ENCODE data around the gene VWF.
"Not testable (repeated sequence)": the region's sequence is repeated elsewhere in the genome, so short reads cannot be mapped to it uniquely, and the experiment has no call there.

VWF gene

GRCh38 chr12:6038160-6038559 is 86.3 kb downstream of the VWF start:
- no peak overlapping the region for H3K9ac ChIP-seq (ENCODE audit: low read length)
- peaks cover 6% of the 10 kb centered on the region for H3K4me1 ChIP-seq (ENCODE audit: control insufficient read depth, low read depth, low read length)
- H3K27ac ChIP-seq (ENCODE audit: low read length), result no peak overlapping the region
- peaks cover 8% of the 10 kb centered on the region for H3K27me3 ChIP-seq (ENCODE audit: control insufficient read depth, insufficient read depth, low read length)
- H3K36me3 ChIP-seq (ENCODE audit: control insufficient read depth, low read depth, low read length), result no peaks in the 10 kb centered on the region
- H3K4me3 ChIP-seq (ENCODE audit: low read length), result no peak overlapping the region
- H3K9me3 ChIP-seq (ENCODE audit: control insufficient read depth, low read depth, low read length), result no peaks in the 10 kb centered on the region

- H3K9me3 ChIP-seq (ENCODE audit: control insufficient read depth, low read depth, low read length), result no peaks in the 10 kb centered on the region
- H3K27me3 ChIP-seq (ENCODE audit: control insufficient read depth, insufficient read depth, low read length), result peaks cover 8% of the 10 kb centered on the region
- H3K9ac ChIP-seq (ENCODE audit: low read length), result no peak overlapping the region
- peaks cover 6% of the 10 kb centered on the region for H3K4me1 ChIP-seq (ENCODE audit: control insufficient read depth, low read depth, low read length)
- H3K27ac ChIP-seq (ENCODE audit: low read length), result no peak overlapping the region
- H3K36me3 ChIP-seq (ENCODE audit: control insufficient read depth, low read depth, low read length), result no peaks in the 10 kb centered on the region
- no peak overlapping the region for H3K4me3 ChIP-seq (ENCODE audit: low read length)
These were observed 87.0 kb downstream of the VWF start for GRCh38 chr12:6037459-6037858.

GRCh38 chr12:6036509-6036908 is 88.0 kb downstream of the VWF start:
- Histone ChIP-seq H3K4me1 (ENCODE audit: control insufficient read depth, low read depth, low read length) (peaks cover 6% of the 10 kb centered on the region), H3K9me3 (ENCODE audit: control insufficient read depth, low read depth, low read length) (no peaks in the 10 kb centered on the region), H3K36me3 (ENCODE audit: control insufficient read depth, low read depth, low read length) (no peaks in the 10 kb centered on the region), H3K27me3 (ENCODE audit: control insufficient read depth, insufficient read depth, low read length) (peaks cover 8% of the 10 kb centered on the region), H3K4me3 (ENCODE audit: low read length) (no peak overlapping the region), H3K27ac (ENCODE audit: low read length) (no peak overlapping the region), H3K9ac (ENCODE audit: low read length) (no peak overlapping the region)

- Histone ChIP-seq H3K4me1 (ENCODE audit: control insufficient read depth, low read depth, low read length) (peaks cover 6% of the 10 kb centered on the region), H3K36me3 (ENCODE audit: control insufficient read depth, low read depth, low read length) (no peaks in the 10 kb centered on the region), H3K9me3 (ENCODE audit: control insufficient read depth, low read depth, low read length) (no peaks in the 10 kb centered on the region), H3K27me3 (ENCODE audit: control insufficient read depth, insufficient read depth, low read length) (peaks cover 8% of the 10 kb centered on the region), H3K9ac (ENCODE audit: low read length) (no peak overlapping the region), H3K4me3 (ENCODE audit: low read length) (no peak overlapping the region), H3K27ac (ENCODE audit: low read length) (no peak overlapping the region)
These were observed 89.9 kb downstream of the VWF start for GRCh38 chr12:6034596-6034995.

GRCh38 chr12:6033546-6033945 is 90.9 kb downstream of the VWF start:
- no peak overlapping the region for H3K9ac ChIP-seq (ENCODE audit: low read length)
- H3K9me3 ChIP-seq (ENCODE audit: control insufficient read depth, low read depth, low read length), result no peaks in the 10 kb centered on the region
- no peaks in the 10 kb centered on the region for H3K36me3 ChIP-seq (ENCODE audit: control insufficient read depth, low read depth, low read length)
- no peaks in the 10 kb centered on the region for H3K27me3 ChIP-seq (ENCODE audit: control insufficient read depth, insufficient read depth, low read length)
- H3K4me1 ChIP-seq (ENCODE audit: control insufficient read depth, low read depth, low read length), result peaks cover 3% of the 10 kb centered on the region
- H3K27ac ChIP-seq (ENCODE audit: low read length), result no peak overlapping the region
- no peak overlapping the region for H3K4me3 ChIP-seq (ENCODE audit: low read length)

GRCh38 chr12:6032726-6033125 is 91.7 kb downstream of the VWF start:
- H3K9ac ChIP-seq (ENCODE audit: low read length), result no peak overlapping the region
- H3K4me3 ChIP-seq (ENCODE audit: low read length), result no peak overlapping the region
- no peaks in the 10 kb centered on the region for H3K36me3 ChIP-seq (ENCODE audit: control insufficient read depth, low read depth, low read length)
- no peaks in the 10 kb centered on the region for H3K27me3 ChIP-seq (ENCODE audit: control insufficient read depth, insufficient read depth, low read length)
- H3K4me1 ChIP-seq (ENCODE audit: control insufficient read depth, low read depth, low read length), result no peaks in the 10 kb centered on the region
- H3K9me3 ChIP-seq (ENCODE audit: control insufficient read depth, low read depth, low read length), result no peaks in the 10 kb centered on the region
- no peak overlapping the region for H3K27ac ChIP-seq (ENCODE audit: low read length)

GRCh38 chr12:6031001-6031400 is 93.5 kb downstream of the VWF start:
- no peaks in the 10 kb centered on the region for H3K9me3 ChIP-seq (ENCODE audit: control insufficient read depth, low read depth, low read length)
- no peak overlapping the region for H3K9ac ChIP-seq (ENCODE audit: low read length)
- H3K4me1 ChIP-seq (ENCODE audit: control insufficient read depth, low read depth, low read length), result no peaks in the 10 kb centered on the region
- H3K27me3 ChIP-seq (ENCODE audit: control insufficient read depth, insufficient read depth, low read length), result no peaks in the 10 kb centered on the region
- H3K36me3 ChIP-seq (ENCODE audit: control insufficient read depth, low read depth, low read length), result no peaks in the 10 kb centered on the region
- H3K27ac ChIP-seq (ENCODE audit: low read length), result no peak overlapping the region
- no peak overlapping the region for H3K4me3 ChIP-seq (ENCODE audit: low read length)

GRCh38 chr12:6030081-6030480 is 94.4 kb downstream of the VWF start:
- no peak overlapping the region for H3K9ac ChIP-seq (ENCODE audit: low read length)
- H3K27me3 ChIP-seq (ENCODE audit: control insufficient read depth, insufficient read depth, low read length), result no peaks in the 10 kb centered on the region
- H3K36me3 ChIP-seq (ENCODE audit: control insufficient read depth, low read depth, low read length), result no peaks in the 10 kb centered on the region
- H3K4me3 ChIP-seq (ENCODE audit: low read length), result no peak overlapping the region
- H3K4me1 ChIP-seq (ENCODE audit: control insufficient read depth, low read depth, low read length), result no peaks in the 10 kb centered on the region
- no peaks in the 10 kb centered on the region for H3K9me3 ChIP-seq (ENCODE audit: control insufficient read depth, low read depth, low read length)
- no peak overlapping the region for H3K27ac ChIP-seq (ENCODE audit: low read length)

- no peaks in the 10 kb centered on the region for H3K4me1 ChIP-seq (ENCODE audit: control insufficient read depth, low read depth, low read length)
- H3K36me3 ChIP-seq (ENCODE audit: control insufficient read depth, low read depth, low read length), result no peaks in the 10 kb centered on the region
- H3K27me3 ChIP-seq (ENCODE audit: control insufficient read depth, insufficient read depth, low read length), result no peaks in the 10 kb centered on the region
- no peak overlapping the region for H3K4me3 ChIP-seq (ENCODE audit: low read length)
- H3K27ac ChIP-seq (ENCODE audit: low read length), result no peak overlapping the region
- H3K9me3 ChIP-seq (ENCODE audit: control insufficient read depth, low read depth, low read length), result no peaks in the 10 kb centered on the region
- no peak overlapping the region for H3K9ac ChIP-seq (ENCODE audit: low read length)
These were observed 95.1 kb downstream of the VWF start for GRCh38 chr12:6029401-6029800.

- Histone ChIP-seq H3K4me3 (ENCODE audit: low read length) (no peak overlapping the region), H3K27ac (ENCODE audit: low read length) (no peak overlapping the region), H3K9me3 (ENCODE audit: control insufficient read depth, low read depth, low read length) (no peaks in the 10 kb centered on the region), H3K4me1 (ENCODE audit: control insufficient read depth, low read depth, low read length) (no peaks in the 10 kb centered on the region), H3K27me3 (ENCODE audit: control insufficient read depth, insufficient read depth, low read length) (no peaks in the 10 kb centered on the region), H3K36me3 (ENCODE audit: control insufficient read depth, low read depth, low read length) (no peaks in the 10 kb centered on the region), H3K9ac (ENCODE audit: low read length) (no peak overlapping the region)
These were observed 97.5 kb downstream of the VWF start for GRCh38 chr12:6026998-6027397.

GRCh38 chr12:6025703-6026298 is 98.7 kb downstream of the VWF start:
- not testable (repeated sequence) for H3K36me3 ChIP-seq (ENCODE audit: control insufficient read depth, low read depth, low read length); H3K27me3 ChIP-seq (ENCODE audit: control insufficient read depth, insufficient read depth, low read length); H3K4me3 ChIP-seq (ENCODE audit: low read length); H3K27ac ChIP-seq (ENCODE audit: low read length); H3K9ac ChIP-seq (ENCODE audit: low read length); H3K9me3 ChIP-seq (ENCODE audit: control insufficient read depth, low read depth, low read length); H3K4me1 ChIP-seq (ENCODE audit: control insufficient read depth, low read depth, low read length)

- H3K27ac ChIP-seq (ENCODE audit: low read length); H3K4me1 ChIP-seq (ENCODE audit: control insufficient read depth, low read depth, low read length); H3K9me3 ChIP-seq (ENCODE audit: control insufficient read depth, low read depth, low read length); H3K9ac ChIP-seq (ENCODE audit: low read length); H3K36me3 ChIP-seq (ENCODE audit: control insufficient read depth, low read depth, low read length); H3K27me3 ChIP-seq (ENCODE audit: control insufficient read depth, insufficient read depth, low read length); H3K4me3 ChIP-seq (ENCODE audit: low read length): not testable (repeated sequence)
These were observed 100.4 kb downstream of the VWF start for GRCh38 chr12:6024066-6024465.

Data from iPS-18a (cell line).